Left ventricle myocardium inferior (tissue), 1 donor: ENCODE data around the gene SLIT3. TPM values are rescaled to one million over a fixed set of nuclear protein-coding genes. Genes with fewer than 3 reads are reported as not detected.

Experiments
- DNase-seq: peaks from one replicate; pipeline ENCODE4 v3.0.0-alpha.2; 2020
- H3K27ac ChIP-seq: fragments of 200-600 bp; replicated peaks from 2 replicates; pipeline ENCODE4 v1.8.0; 2021
- H3K27me3 ChIP-seq: fragments of 200-600 bp; 2 replicates; pipeline ENCODE4 v1.8.0; 2021; ENCODE audit warnings: low read depth
- H3K36me3 ChIP-seq: fragments of 200-600 bp; 2 replicates; pipeline ENCODE4 v1.8.0; 2021
- H3K4me1 ChIP-seq: fragments of 200-600 bp; 2 replicates; pipeline ENCODE4 v1.8.0; 2021
- H3K4me3 ChIP-seq: fragments of 200-600 bp; 2 replicates; pipeline ENCODE4 v1.8.0; 2021; ENCODE audit warnings: mild to moderate bottlenecking, moderate library complexity
- H3K9me3 ChIP-seq: fragments of 200-600 bp; replicated peaks from 2 replicates; pipeline ENCODE4 v1.8.0; 2021
- CTCF ChIP-seq: fragments of 200-600 bp; IDR thresholded peaks from 2 replicates; pipeline ENCODE4 v1.8.0; 2021; ENCODE audit warnings: antibody characterized with exemption, mild to moderate bottlenecking, borderline replicate concordance
- intact Hi-C: fragments of 100-400 bp; cut with micrococcal nuclease; formaldehyde crosslinking; loops from one replicate; pipeline ENCODE4 v1.11.0; 2022
- total RNA-seq: library from RNA; stranded (reverse); fragmentation: NEBNext Ultra II Directional; extraction: Animal tissue kit (Norgen Biotek cat#: 25700); gene quantifications from one replicate; pipeline ENCODE4 v1.2.1, GENCODE V29; 2021
- donor health status: DM: no; HTN: yes; CAD: no; lungs with severe emphysema.

The SLIT3 gene
- total RNA-seq, 1 donor from 2014 or later: 22.7 TPM

GRCh38 chr5:169003721-169004541, 297.0 kb downstream of the SLIT3 start:
- Histone ChIP-seq H3K9me3 (no peaks in the 10 kb centered on the region), H3K36me3 (no peaks in the 10 kb centered on the region), H3K4me3 (no peak overlapping the region), H3K27ac (peak overlapping the region; percentile 62), H3K27me3 (peaks cover 17% of the 10 kb centered on the region), H3K4me1 (peaks cover 10% of the 10 kb centered on the region)
- intact Hi-C loops: no loop called here
- no peak for DNase-seq
- peak; percentile 39 for TF ChIP-seq CTCF

- Histone ChIP-seq H3K27me3 (peaks cover 18% of the 10 kb centered on the region), H3K36me3 (no peaks in the 10 kb centered on the region), H3K27ac (peak overlapping the region; percentile 62), H3K9me3 (no peaks in the 10 kb centered on the region), H3K4me3 (no peak overlapping the region), H3K4me1 (peaks cover 10% of the 10 kb centered on the region)
- no peak for TF ChIP-seq CTCF
- no peak for DNase-seq
- intact Hi-C loops: no loop called here
Measured at GRCh38 chr5:169002953-169003555, 297.9 kb downstream of the SLIT3 start.

GRCh38 chr5:169001394-169001793, 299.5 kb downstream of the SLIT3 start:
- intact Hi-C loops: no loop called here
- no peak for DNase-seq
- Histone ChIP-seq H3K36me3 (no peaks in the 10 kb centered on the region), H3K27me3 (peaks cover 18% of the 10 kb centered on the region), H3K27ac (peak overlapping the region; percentile 10), H3K9me3 (no peaks in the 10 kb centered on the region), H3K4me3 (no peak overlapping the region), H3K4me1 (peaks cover 10% of the 10 kb centered on the region)
- TF ChIP-seq CTCF: no peak

GRCh38 chr5:168995024-168995423, 305.9 kb downstream of the SLIT3 start:
- Histone ChIP-seq H3K27me3 (peaks cover 28% of the 10 kb centered on the region), H3K36me3 (no peaks in the 10 kb centered on the region), H3K27ac (no peak overlapping the region), H3K9me3 (no peaks in the 10 kb centered on the region), H3K4me3 (no peak overlapping the region), H3K4me1 (no peaks in the 10 kb centered on the region)
- no peak for DNase-seq
- intact Hi-C loops: no loop called here
- no peak for TF ChIP-seq CTCF

GRCh38 chr5:168992687-168993086, 308.3 kb downstream of the SLIT3 start:
- Histone ChIP-seq H3K27ac (no peak overlapping the region), H3K4me3 (no peak overlapping the region), H3K4me1 (peaks cover 7% of the 10 kb centered on the region), H3K36me3 (no peaks in the 10 kb centered on the region), H3K9me3 (no peaks in the 10 kb centered on the region), H3K27me3 (peaks cover 39% of the 10 kb centered on the region)
- TF ChIP-seq CTCF: no peak
- intact Hi-C loops: no loop called here
- no peak for DNase-seq
